Measurements from ENCODE around the gene RBKS.
A peak's percentile ranks its signal among the peaks of the same experiment; 100 is the strongest.

The RBKS gene

GRCh38 chr2:27890146-27890923 lies at the start of gene RBKS, which contains the start of gene BABAM2:
TSS of gene RBKS (minus strand) at chr2:27890387. CDS start at chr2:27890345, 42 bp downstream.
TSS of gene BABAM2 (plus strand) at chr2:27890729. CDS start at chr2:27894557, 3,828 bp downstream.
- DNase-seq = peak; percentile 84 to 93 (median 90)

GRCh38 chr2:27935026-27935425 lies 44.8 kb upstream of the RBKS start:
- DNase-seq = no peak

- no peak for DNase-seq
Observed at GRCh38 chr2:27932396-27932795, 42.2 kb upstream of the RBKS start.

GRCh38 chr2:27931361-27931950 lies 41.3 kb upstream of the RBKS start:
- no peak for DNase-seq

- no peak for DNase-seq
Observed at GRCh38 chr2:27929916-27930486, 39.8 kb upstream of the RBKS start.

GRCh38 chr2:27925766-27926472 lies 35.7 kb upstream of the RBKS start:
- no peak for DNase-seq

- no peak for DNase-seq
Observed at GRCh38 chr2:27922842-27923241, 32.7 kb upstream of the RBKS start.

- DNase-seq = no peak
Observed at GRCh38 chr2:27921880-27922547, 31.8 kb upstream of the RBKS start.

GRCh38 chr2:27921424-27921823 lies 31.2 kb upstream of the RBKS start:
- DNase-seq = no peak

- no peak for DNase-seq
Observed at GRCh38 chr2:27920148-27920885, 30.1 kb upstream of the RBKS start.

- DNase-seq = no peak
Observed at GRCh38 chr2:27916293-27916995, 26.3 kb upstream of the RBKS start.

GRCh38 chr2:27915874-27916273 lies 25.7 kb upstream of the RBKS start:
- DNase-seq = no peak

- no peak for DNase-seq
Observed at GRCh38 chr2:27915191-27915590, 25.0 kb upstream of the RBKS start.

GRCh38 chr2:27914805-27915175 lies 24.6 kb upstream of the RBKS start:
- DNase-seq = no peak

- DNase-seq = no peak
Observed at GRCh38 chr2:27914041-27914804, 24.0 kb upstream of the RBKS start.

- no peak for DNase-seq
Observed at GRCh38 chr2:27912512-27912911, 22.3 kb upstream of the RBKS start.

GRCh38 chr2:27911458-27912210 lies 21.4 kb upstream of the RBKS start:
- no peak for DNase-seq

- DNase-seq = no peak
Observed at GRCh38 chr2:27909901-27910300, 19.7 kb upstream of the RBKS start.

GRCh38 chr2:27907547-27907946 lies 17.4 kb upstream of the RBKS start:
- no peak for DNase-seq

GRCh38 chr2:27906074-27906473 lies 15.9 kb upstream of the RBKS start:
- no peak for DNase-seq
